ENCODE measurements around the gene PPFIA2.

The PPFIA2 gene

DNA sequence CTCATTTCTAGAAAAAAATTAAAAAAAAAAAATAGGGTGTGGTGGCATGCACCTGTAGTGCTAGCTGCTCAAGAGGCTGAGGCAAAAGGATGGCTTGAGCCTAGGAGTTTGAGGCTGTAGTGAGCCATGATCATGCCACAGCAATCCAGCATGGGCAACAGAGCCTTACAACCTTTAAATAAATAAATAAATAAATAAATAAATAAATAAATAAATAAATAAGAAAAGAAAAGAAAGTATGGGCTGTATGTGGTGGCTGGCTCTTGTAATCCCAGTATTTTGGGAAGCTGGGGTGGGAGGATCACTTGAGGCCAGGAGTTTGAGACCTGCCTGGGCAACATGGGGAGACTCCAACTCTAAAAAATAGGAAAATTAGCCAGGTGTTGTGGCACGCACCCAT, 373.0 kb downstream of the PPFIA2 start:
- TF ChIP-seq, protein P1, sequence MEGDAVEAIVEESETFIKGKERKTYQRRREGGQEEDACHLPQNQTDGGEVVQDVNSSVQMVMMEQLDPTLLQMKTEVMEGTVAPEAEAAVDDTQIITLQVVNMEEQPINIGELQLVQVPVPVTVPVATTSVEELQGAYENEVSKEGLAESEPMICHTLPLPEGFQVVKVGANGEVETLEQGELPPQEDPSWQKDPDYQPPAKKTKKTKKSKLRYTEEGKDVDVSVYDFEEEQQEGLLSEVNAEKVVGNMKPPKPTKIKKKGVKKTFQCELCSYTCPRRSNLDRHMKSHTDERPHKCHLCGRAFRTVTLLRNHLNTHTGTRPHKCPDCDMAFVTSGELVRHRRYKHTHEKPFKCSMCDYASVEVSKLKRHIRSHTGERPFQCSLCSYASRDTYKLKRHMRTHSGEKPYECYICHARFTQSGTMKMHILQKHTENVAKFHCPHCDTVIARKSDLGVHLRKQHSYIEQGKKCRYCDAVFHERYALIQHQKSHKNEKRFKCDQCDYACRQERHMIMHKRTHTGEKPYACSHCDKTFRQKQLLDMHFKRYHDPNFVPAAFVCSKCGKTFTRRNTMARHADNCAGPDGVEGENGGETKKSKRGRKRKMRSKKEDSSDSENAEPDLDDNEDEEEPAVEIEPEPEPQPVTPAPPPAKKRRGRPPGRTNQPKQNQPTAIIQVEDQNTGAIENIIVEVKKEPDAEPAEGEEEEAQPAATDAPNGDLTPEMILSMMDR (IDR thresholded peaks at IDR 0.05; ENCODE audit: extremely low read depth, insufficient read depth, missing control alignments), result no peak
- in situ Hi-C loops (cut with MboI; ENCODE audit: low pct_unique_long_range_greater_than_20kb, low sequenced_read_pairs, unreplicated experiment), result no loop called here
- DNase-seq (ENCODE audit: low spot score), result no peak

DNA sequence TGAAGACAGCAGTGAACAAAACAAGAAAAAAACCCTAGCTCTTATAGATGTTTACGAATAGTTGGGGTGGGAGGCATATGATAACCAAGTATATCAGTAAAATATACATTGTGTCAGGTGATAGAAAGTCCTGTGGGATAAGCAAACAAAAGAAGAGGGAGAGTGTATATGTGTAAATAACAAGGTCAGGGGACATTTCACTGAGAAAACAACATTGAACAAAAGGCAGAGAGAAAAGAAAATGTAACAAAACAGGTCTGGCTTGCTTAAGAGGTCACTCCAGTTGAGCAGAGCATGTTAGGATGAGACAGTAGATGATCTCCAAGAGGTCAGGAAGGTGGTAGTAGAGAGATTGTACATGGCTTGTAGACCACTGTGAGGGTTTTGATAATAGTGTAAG, 377.2 kb downstream of the PPFIA2 start:
- in situ Hi-C loops (cut with MboI; ENCODE audit: low pct_unique_long_range_greater_than_20kb, low sequenced_read_pairs, unreplicated experiment), result no loop called here
- TF ChIP-seq, protein P1 (IDR thresholded peaks at IDR 0.05; ENCODE audit: extremely low read depth, insufficient read depth, missing control alignments), result no peak
- no peak for DNase-seq (ENCODE audit: low spot score)

DNA sequence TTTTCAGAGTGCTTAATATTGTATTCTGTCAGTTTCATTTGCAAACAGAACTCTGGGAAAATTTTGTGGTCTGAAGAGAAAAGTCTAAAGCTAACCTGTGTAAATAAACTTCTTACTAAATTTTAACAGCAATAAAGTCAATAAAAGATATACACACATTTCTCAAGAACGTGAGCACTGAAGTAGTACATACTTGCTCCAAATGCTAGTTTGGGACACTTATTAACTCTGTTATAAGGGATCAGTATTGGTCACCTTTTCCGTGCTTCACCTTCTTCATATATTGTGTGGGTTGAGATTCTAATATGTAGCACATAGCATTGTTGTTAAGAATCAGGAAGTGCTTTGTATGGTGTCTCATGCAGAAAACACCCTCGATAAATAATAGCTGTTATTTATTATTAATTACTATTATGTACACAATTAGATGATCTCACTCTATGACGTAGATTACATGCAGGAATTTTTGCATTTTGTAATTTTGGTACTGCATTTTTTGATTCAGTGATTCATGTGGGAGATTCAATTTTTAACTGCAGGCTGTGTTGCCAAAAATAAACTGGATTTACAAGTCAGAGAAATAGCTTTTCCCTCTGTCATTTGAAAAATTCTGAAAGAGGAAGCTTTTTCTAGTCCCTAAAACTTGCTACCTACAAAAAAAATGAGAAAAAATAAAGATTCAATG, 380.4 kb downstream of the PPFIA2 start:
- TF ChIP-seq, protein P1 (IDR thresholded peaks at IDR 0.05; ENCODE audit: extremely low read depth, insufficient read depth, missing control alignments), result no peak
- in situ Hi-C loops (cut with MboI; ENCODE audit: low pct_unique_long_range_greater_than_20kb, low sequenced_read_pairs, unreplicated experiment), result no loop called here
- DNase-seq (ENCODE audit: low spot score), result no peak

GRCh38 chr12:81377771-81378170, 381.4 kb downstream of the PPFIA2 start:
- DNase-seq (ENCODE audit: low spot score), result no peak
- in situ Hi-C loops (cut with MboI; ENCODE audit: low pct_unique_long_range_greater_than_20kb, low sequenced_read_pairs, unreplicated experiment), result no loop called here
- TF ChIP-seq, protein P1 (IDR thresholded peaks at IDR 0.05; ENCODE audit: extremely low read depth, insufficient read depth, missing control alignments), result no peak

- DNase-seq (ENCODE audit: low spot score), result no peak
- TF ChIP-seq, protein P1 (IDR thresholded peaks at IDR 0.05; ENCODE audit: extremely low read depth, insufficient read depth, missing control alignments), result no peak
- in situ Hi-C loops (cut with MboI; ENCODE audit: low pct_unique_long_range_greater_than_20kb, low sequenced_read_pairs, unreplicated experiment), result no loop called here
Observed at GRCh38 chr12:81375969-81376368, 383.2 kb downstream of the PPFIA2 start.

DNA sequence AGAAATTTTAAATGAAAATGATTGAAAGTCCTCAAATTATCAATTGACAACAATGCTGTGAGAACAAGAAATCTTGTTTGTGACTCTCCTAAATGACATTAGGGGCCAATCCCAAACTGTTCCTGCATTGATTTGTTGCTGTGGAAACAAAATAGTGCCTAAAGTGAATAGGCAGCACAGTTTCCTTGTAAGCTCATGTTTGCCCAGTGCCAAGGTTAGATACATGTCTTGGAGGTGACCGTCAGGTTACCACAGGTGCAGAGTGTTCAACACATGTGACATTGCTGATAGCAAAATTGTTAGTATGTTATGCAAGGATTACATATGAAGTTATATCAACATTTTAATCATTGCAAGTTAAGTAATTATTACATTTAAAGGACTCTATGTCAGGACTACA, 388.7 kb downstream of the PPFIA2 start:
- in situ Hi-C loops (cut with MboI; ENCODE audit: low pct_unique_long_range_greater_than_20kb, low sequenced_read_pairs, unreplicated experiment), result no loop called here
- DNase-seq (ENCODE audit: low spot score), result no peak
- TF ChIP-seq, protein P1 (IDR thresholded peaks at IDR 0.05; ENCODE audit: extremely low read depth, insufficient read depth, missing control alignments), result no peak
